Esophagus squamous epithelium (tissue), 5 donors: ENCODE measurements around the gene SNAI1. TPM values are rescaled to one million over a fixed set of nuclear protein-coding genes. Genes with fewer than 3 reads are reported as not detected.

ENCODE experiments used
- DNase-seq: peaks from one replicate; lab custom pipeline; 2025; lab: John Stamatoyannopoulos, UW
- H3K27ac ChIP-seq, 4 donors: fragments of 200-600 bp; sonication (generic); one replicate each; pipeline ENCODE4 v1.5.1; 2016 to 2019; ENCODE audit warnings: mild to moderate bottlenecking in 1 of 4
- H3K27me3 ChIP-seq, 4 donors: fragments of 200-600 bp; sonication (generic); 1 replicate in 3 of 4; 2 replicates in 1 of 4; pipeline versions ENCODE4 v1.5.1 to v1.6.0; 2017 to 2021; ENCODE audit warnings: antibody characterized with exemption in 1 of 4
- H3K36me3 ChIP-seq, 3 donors: fragments of 200-600 bp; sonication (generic); one replicate each; pipeline ENCODE4 v1.5.1; 2016 to 2019
- H3K4me1 ChIP-seq, 3 donors: fragments of 200-600 bp; sonication (generic); one replicate each; pipeline ENCODE4 v1.5.1; 2017 to 2019
- H3K4me3 ChIP-seq, 4 donors: fragments of 200-600 bp; sonication (generic); 1 replicate in 3 of 4; 2 replicates in 1 of 4; pipeline ENCODE4 v1.5.1; 2016 to 2019; ENCODE audit warnings: mild to moderate bottlenecking in 2 of 4, moderate library complexity in 1 of 4
- H3K9me3 ChIP-seq, 3 donors: fragments of 200-600 bp; sonication (generic); one replicate each; pipeline ENCODE4 v1.5.1; 2016 to 2019
- CTCF ChIP-seq, 6 experiments: fragments of 450-650 bp in 4 of 6; fragments of 200-600 bp in 2 of 6; sonication (generic) in 2 of 6; IDR thresholded peaks; one replicate each; pipeline ENCODE4 v1.5.1; 2016 to 2019; ENCODE audit warnings: antibody characterized with exemption in 6 of 6, mild to moderate bottlenecking in 4 of 6, moderate library complexity in 4 of 6
- POLR2A ChIP-seq, 4 donors: fragments of 450-650 bp; IDR thresholded peaks; one replicate each; pipeline ENCODE4 v1.6.1; 2017; ENCODE audit warnings: antibody characterized with exemption in 4 of 4, mild to moderate bottlenecking in 4 of 4, moderate library complexity in 3 of 4
- WGBS, 2 donors: methylation state at CpG; one replicate each; pipeline ENCODE4 v1.1.5; 2018; 5-methylcytosine and 5-hydroxymethylcytosine counted together
- intact Hi-C: fragments of 100-400 bp; cut with DNase I; formaldehyde crosslinking; loops from one replicate; pipeline ENCODE4 v1.15.0; 2022
- total RNA-seq, 4 donors: library from RNA; depleted of rRNA; stranded (reverse); fragments of >200 nt; gene quantifications; one replicate each; pipeline ENCODE4 v1.1.0, GENCODE V29; 2016
- donor health status: DM: yes; HTN: yes; CAD: no.

SNAI1 gene
- total RNA-seq, 4 donors from 2014 or later: 0.44 to 1.3 (median 0.75) TPM; not detected in 1

- no peak for DNase-seq
- Histone ChIP-seq H3K36me3 (no peaks in the 10 kb centered on the region), H3K27me3 (no peaks in the 10 kb centered on the region), H3K4me1 (peaks cover 20 to 54% (median 33%) of the 10 kb centered on the region in 3 donors), H3K4me3 (no peak overlapping the region), H3K27ac (peak overlapping the region in 2 of 4 donors; percentile 26 to 34), H3K9me3 (no peaks in the 10 kb centered on the region)
- intact Hi-C loops: no loop called here
- TF ChIP-seq CTCF (IDR thresholded peaks at IDR 0.05) (no peak), POLR2A (IDR thresholded peaks at IDR 0.05) (no peak)
- 16 to 28% methylated on average over 3 of the region's 3 CpGs for WGBS, 2 donors
These were observed 37.5 kb downstream of the SNAI1 start for GRCh38 chr20:50020288-50020687.

- no peaks in the 10 kb centered on the region for H3K9me3 ChIP-seq
- 78 to 82% methylated on average over 6 of the region's 6 CpGs for WGBS, 2 donors
These were observed 39.9 kb downstream of the SNAI1 start for GRCh38 chr20:50022676-50023075.

GRCh38 chr20:50023116-50023805 is 40.5 kb downstream of the SNAI1 start:
- no peak for DNase-seq
- peaks cover 15 to 42% (median 26%) of the 10 kb centered on the region in 3 donors for H3K4me1 ChIP-seq
- no peak overlapping the region for H3K27ac ChIP-seq
- H3K9me3 ChIP-seq: no peaks in the 10 kb centered on the region
- WGBS, 2 donors: 60% methylated on average over 3 to 10 of the region's 10 CpGs
- H3K27me3 ChIP-seq: no peaks in the 10 kb centered on the region
- intact Hi-C loops: no loop called here
- H3K4me3 ChIP-seq: no peak overlapping the region
- TF ChIP-seq POLR2A (IDR thresholded peaks at IDR 0.05) (no peak), CTCF (IDR thresholded peaks at IDR 0.05) (no peak)
- H3K36me3 ChIP-seq: no peaks in the 10 kb centered on the region

More at GRCh38 chr20:50022676-50023075, 39.9 kb downstream of the SNAI1 start:
- intact Hi-C loops: no loop called here
- H3K4me3 ChIP-seq: no peak overlapping the region
- no peak for TF ChIP-seq CTCF (IDR thresholded peaks at IDR 0.05)
- no peak for TF ChIP-seq POLR2A (IDR thresholded peaks at IDR 0.05)
- peaks cover 15 to 38% (median 20%) of the 10 kb centered on the region in 3 donors for H3K4me1 ChIP-seq
- DNase-seq: no peak
- H3K27me3 ChIP-seq: no peaks in the 10 kb centered on the region
- no peak overlapping the region for H3K27ac ChIP-seq
- H3K36me3 ChIP-seq: no peaks in the 10 kb centered on the region

GRCh38 chr20:50026746-50027575 is 44.2 kb downstream of the SNAI1 start:
- no peaks in the 10 kb centered on the region for H3K36me3 ChIP-seq
- intact Hi-C loops: no loop called here
- H3K4me1 ChIP-seq: peaks cover 14 to 43% (median 37%) of the 10 kb centered on the region in 3 donors
- H3K27me3 ChIP-seq: no peaks in the 10 kb centered on the region
- peak overlapping the region in 3 of 4 donors; percentile 25 to 42 (median 36) for H3K27ac ChIP-seq
- H3K4me3 ChIP-seq: no peak overlapping the region
- WGBS, 2 donors: 85 to 89% methylated on average over 6 of the region's 7 CpGs
- DNase-seq: no peak
- H3K9me3 ChIP-seq: no peaks in the 10 kb centered on the region
- TF ChIP-seq POLR2A (IDR thresholded peaks at IDR 0.05) (no peak), CTCF (IDR thresholded peaks at IDR 0.05) (no peak)
